B cell (primary cell): Measurements from ENCODE around the gene ELOVL1.

Source experiments
- CTCF ChIP-seq: fragments of 200-600 bp; IDR thresholded peaks from one replicate; pipeline ENCODE4 v1.8.0; 2022; ENCODE audit warnings: antibody characterized with exemption, mild to moderate bottlenecking
- EZH2 ChIP-seq: IDR thresholded peaks from 2 replicates; pipeline ENCODE4 v1.6.1; 2012; ENCODE audit warnings: borderline replicate concordance, low read depth, mild to moderate bottlenecking, moderate library complexity, low read length; ENCODE audit not compliant: insufficient read depth, poor library complexity, severe bottlenecking

- TF ChIP-seq EZH2 (no peak), CTCF (no peak)
These were observed 546 bp downstream of the ELOVL1 start for GRCh38 chr1:43367026-43367903.
